Ovary (tissue), 9 donors: ENCODE data around the gene SNTA1. TPM values are rescaled to one million over a fixed set of nuclear protein-coding genes. Genes with fewer than 3 reads are reported as not detected.

Source experiments
- DNase-seq, 5 donors: peaks; one replicate each; pipeline ENCODE4 v3.0.0-alpha.2; 2019 to 2020
- H3K27ac ChIP-seq, 2 donors: fragments of 200-600 bp; one replicate each; pipeline versions ENCODE4 v1.5.1 to v1.8.0; 2019 to 2022
- H3K27me3 ChIP-seq: fragments of 200-600 bp; one replicate; pipeline ENCODE4 v1.8.0; 2022
- H3K36me3 ChIP-seq: fragments of 200-600 bp; sonication (generic); one replicate; pipeline ENCODE4 v1.5.1; 2019
- H3K4me1 ChIP-seq: one replicate; pipeline ENCODE4 v1.8.1; 2013; ENCODE audit warnings: mild to moderate bottlenecking, moderate library complexity; ENCODE audit not compliant: insufficient read depth
- H3K4me3 ChIP-seq: fragments of 200-600 bp; sonication (generic); one replicate; pipeline ENCODE4 v1.5.1; 2017
- H3K9me3 ChIP-seq, 2 donors: fragments of 200-600 bp in 1 of 2; sonication (generic) in 1 of 2; one replicate each; pipeline versions ENCODE4 v1.5.1 to v1.8.1; 2013 to 2019; ENCODE audit warnings: mild to moderate bottlenecking in 1 of 2, moderate library complexity in 1 of 2
- CTCF ChIP-seq, 3 donors: fragments of 450-650 bp in 2 of 3; fragments of 200-600 bp in 1 of 3; IDR thresholded peaks; one replicate each; pipeline versions ENCODE4 v1.5.1 to v1.8.0; 2016 to 2022; ENCODE audit warnings: antibody characterized with exemption in 3 of 3, mild to moderate bottlenecking in 1 of 3
- EP300 ChIP-seq: sonication (generic); formaldehyde crosslinking; IDR thresholded peaks from one replicate; pipeline ENCODE4 v1.6.1; 2017; ENCODE audit warnings: antibody characterized with exemption
- POLR2A ChIP-seq: fragments of 450-650 bp; IDR thresholded peaks from one replicate; pipeline ENCODE4 v1.6.1; 2017; ENCODE audit warnings: antibody characterized with exemption, mild to moderate bottlenecking, moderate library complexity
- WGBS, 3 donors: extraction: QIAGEN DNeasy Blood & Tissue Kit in 1 of 3; methylation state at CpG; one replicate each; pipeline versions ENCODE4 v1.1.5 to v1.1.7; 2013 to 2017; 5-methylcytosine and 5-hydroxymethylcytosine counted together
- intact Hi-C, 4 donors: fragments of 100-400 bp; cut with DNase I; formaldehyde crosslinking; loops; one replicate each; pipeline versions ENCODE4 v1.11.0 to v1.15.1; 2022 to 2023
- polyA plus RNA-seq, 2 donors: library from polyadenylated mRNA; stranded (reverse); fragments of 200-250 nt in 1 of 2; fragments of 350-450 nt in 1 of 2; fragmentation: Illumina TruSeq in 1 of 2; extraction: RNeasy Lipid Tissue Mini Kit (QIAGEN cat#74804) in 1 of 2; gene quantifications; one replicate each; pipeline ENCODE4 v1.2.3, GENCODE V29; 2013 to 2014
- total RNA-seq, 7 donors: library from RNA; depleted of rRNA in 2 of 7; stranded (reverse); fragments of >200 nt in 2 of 7; fragmentation: NEBNext Ultra II Directional in 3 of 7; extraction: Animal tissue kit (Norgen Biotek cat#: 25700) in 3 of 7; gene quantifications; one replicate each; pipeline versions ENCODE4 v1.1.0 to v1.2.4, GENCODE V29; 2016 to 2023
- donor health status: DM: no; HTN: no; CAD: no; lungs with moderate emphysema.
- donor health status: DM: no; HTN: no; CAD: no.
- donor health status: Bipolar disorder and iron deficiency.
- donor health status: DM: yes; HTN: yes; CAD: no.
- donor health status: DM: no; HTN: no; CAD: no.
- donor health status: DM: yes; HTN: yes; CAD: no.

The SNTA1 gene
- total and polyA plus RNA-seq, 9 donors, result 6.3 to 31.5 (median 20.2) TPM

GRCh38 chr20:33423141-33423834, 20.3 kb downstream of the SNTA1 start:
- peaks cover 7% of the 10 kb centered on the region for H3K4me1 ChIP-seq
- intact Hi-C loops, result no loop called here
- no peak for TF ChIP-seq POLR2A
- H3K36me3 ChIP-seq, result no peaks in the 10 kb centered on the region
- no peaks in the 10 kb centered on the region for H3K27me3 ChIP-seq
- H3K27ac ChIP-seq, result no peak overlapping the region
- 40 to 50% (median 48%) methylated on average over 3 to 7 of the region's 7 CpGs for WGBS, 3 donors
- no peaks in the 10 kb centered on the region for H3K9me3 ChIP-seq
- no peak overlapping the region for H3K4me3 ChIP-seq
- peak in 4 of 5 donors; percentile 34 to 67 (median 46) for DNase-seq

GRCh38 chr20:33419140-33419974, 24.2 kb downstream of the SNTA1 start:
- 25 to 33% (median 27%) methylated on average over 7 of the region's 7 CpGs for WGBS, 3 donors
- TF ChIP-seq CTCF (IDR thresholded peaks at IDR 0.05) (no peak), POLR2A (no peak), EP300 (no peak)
- Histone ChIP-seq H3K4me3 (no peak overlapping the region), H3K27ac (no peak overlapping the region), H3K9me3 (no peaks in the 10 kb centered on the region), H3K36me3 (no peaks in the 10 kb centered on the region), H3K27me3 (no peaks in the 10 kb centered on the region), H3K4me1 (peaks cover 7% of the 10 kb centered on the region)
- intact Hi-C loops, result no loop called here
- DNase-seq, result peak; percentile 65 to 80 (median 76)

- Histone ChIP-seq H3K27ac (no peak overlapping the region), H3K9me3 (no peaks in the 10 kb centered on the region), H3K4me1 (peaks cover 5% of the 10 kb centered on the region), H3K4me3 (no peak overlapping the region), H3K36me3 (no peaks in the 10 kb centered on the region), H3K27me3 (no peaks in the 10 kb centered on the region)
- 88 to 98% (median 95%) methylated on average over 3 of the region's 3 CpGs for whole genome bisulfite sequencing, 3 donors
- DNase-seq, result no peak
- intact Hi-C loops, result no loop called here
- no peak for TF ChIP-seq EP300
- no peak for TF ChIP-seq CTCF (IDR thresholded peaks at IDR 0.05)
- TF ChIP-seq POLR2A, result no peak
Observed at GRCh38 chr20:33418033-33418432, 25.5 kb downstream of the SNTA1 start.

GRCh38 chr20:33415948-33416347, 27.6 kb downstream of the SNTA1 start:
- WGBS, 3 donors, result 15 to 35% (median 21%) methylated on average over 8 of the region's 8 CpGs
- Histone ChIP-seq H3K36me3 (no peaks in the 10 kb centered on the region), H3K4me3 (no peak overlapping the region), H3K4me1 (peaks cover 5% of the 10 kb centered on the region), H3K27ac (no peak overlapping the region), H3K27me3 (no peaks in the 10 kb centered on the region), H3K9me3 (no peaks in the 10 kb centered on the region)
- intact Hi-C loops, result no loop called here
- no peak for TF ChIP-seq POLR2A
- TF ChIP-seq EP300, result no peak
- TF ChIP-seq CTCF (IDR thresholded peaks at IDR 0.05), result no peak
- DNase-seq, result peak in 2 of 5 donors; percentile 29 to 39

GRCh38 chr20:33412484-33412838, 31.1 kb downstream of the SNTA1 start:
- H3K9me3 ChIP-seq, result no peaks in the 10 kb centered on the region
- no peaks in the 10 kb centered on the region for H3K27me3 ChIP-seq
- WGBS, 3 donors, result 84 to 87% (median 85%) methylated on average over 8 of the region's 8 CpGs
- DNase-seq, result no peak
- intact Hi-C loops, result no loop called here
- H3K4me1 ChIP-seq, result no peaks in the 10 kb centered on the region
- no peak overlapping the region for H3K27ac ChIP-seq
- H3K36me3 ChIP-seq, result no peaks in the 10 kb centered on the region
- H3K4me3 ChIP-seq, result no peak overlapping the region
- TF ChIP-seq POLR2A (no peak), CTCF (IDR thresholded peaks at IDR 0.05) (no peak), EP300 (no peak)
